A549 (cell line): ENCODE measurements around the gene IFIT1. TPM values are rescaled to one million over a fixed set of nuclear protein-coding genes. Genes with fewer than 3 reads are reported as not detected.

Source experiments
- ATAC-seq, 2 experiments: fragments of 200-7000 bp in 1 of 2; fragments of >200 bp in 1 of 2; cut with Nextera tagmentation in 1 of 2; cut with Tn5 transposase in 1 of 2; 3 replicates each; pipeline versions ENCODE4 v1.8.0 to v1.9.1; 2018 to 2020; ENCODE audit warnings: mild to moderate bottlenecking in 1 of 2, moderate library complexity in 1 of 2
- CTCF ChIA-PET: fragments of 300-600 bp; sonication (Branson Sonifier 250); formaldehyde crosslinking; extraction: SDS; loops from one replicate; lab custom pipeline; 2021; ENCODE audit warnings: antibody characterized with exemption, inconsistent platforms; lab: Yijun Ruan, JAX
- POLR2A ChIA-PET: fragments of 350-600 bp; formaldehyde crosslinking; extraction: SDS; loops from one replicate; lab custom pipeline; 2021; ENCODE audit warnings: antibody characterized with exemption, inconsistent platforms; lab: Yijun Ruan, JAX
- DNase-seq, 2 experiments: peaks; one replicate each; pipeline versions ENCODE4 v3.0.0 to v3.0.0-alpha.2; 2011 to 2016; ENCODE audit warnings: low read depth in 1 of 2, low spot score in 1 of 2
- FAIRE-seq: peaks from 2 replicates; lab custom pipeline; 2011; peaks lifted over from hg19 to GRCh38; lab: Jason Lieb, UNC
- H3K27ac ChIP-seq, 2 experiments: fragments of >200 bp; sonication (Bioruptor Twin); formaldehyde crosslinking; 3 replicates each; pipeline ENCODE4 v1.5.1; 2016 to 2017
- H3K4me1 ChIP-seq: fragments of >200 bp; sonication (Bioruptor Twin); formaldehyde crosslinking; 3 replicates; pipeline ENCODE4 v1.6.1; 2016
- H3K4me2 ChIP-seq: fragments of >200 bp; sonication (Bioruptor Twin); formaldehyde crosslinking; 3 replicates; pipeline ENCODE4 v1.6.1; 2016
- H3K4me3 ChIP-seq: fragments of >200 bp; sonication (Bioruptor Twin); formaldehyde crosslinking; 3 replicates; pipeline ENCODE4 v1.5.1; 2016
- H3K9me3 ChIP-seq: fragments of >200 bp; sonication (Bioruptor Twin); formaldehyde crosslinking; 3 replicates; pipeline ENCODE4 v1.6.1; 2016
- CBX2 ChIP-seq: fragments of 200-600 bp; sonication (generic); IDR thresholded peaks from 2 replicates; pipeline ENCODE4 v1.6.1; 2016; ENCODE audit warnings: low read depth, mild to moderate bottlenecking, borderline replicate concordance
- EHMT2 ChIP-seq: fragments of 200-600 bp; sonication (generic); IDR thresholded peaks from 2 replicates; pipeline ENCODE4 v1.6.1; 2016; ENCODE audit warnings: antibody characterized with exemption, low read depth, mild to moderate bottlenecking, moderate library complexity
- FOSB ChIP-seq: fragments of 250-450 bp; sonication (Bioruptor Pico); IDR thresholded peaks from 2 replicates; pipeline ENCODE4 v1.5.0; 2020; ENCODE audit warnings: mild to moderate bottlenecking, moderate library complexity
- HEYL ChIP-seq: fragments of 250-450 bp; sonication (Bioruptor Pico); IDR thresholded peaks from 2 replicates; pipeline ENCODE4 v1.8.0; 2021; ENCODE audit warnings: mild to moderate bottlenecking, moderate library complexity
- JUN ChIP-seq, 2 experiments: fragments of >200 bp; sonication (Bioruptor Twin); formaldehyde crosslinking; IDR thresholded peaks; 2 replicates in 1 of 2; 3 replicates in 1 of 2; pipeline ENCODE4 v1.6.1; 2016 to 2017
- MAFK ChIP-seq: fragments of 450-650 bp; IDR thresholded peaks from 2 replicates; pipeline ENCODE4 v1.6.1; 2014; ENCODE audit not compliant: partially characterized antibody
- MAZ ChIP-seq: fragments of 150-350 bp; IDR thresholded peaks from 2 replicates; pipeline ENCODE4 v1.6.1; 2014; ENCODE audit warnings: antibody characterized with exemption, low read depth, low read length, borderline replicate concordance
- MYC ChIP-seq: IDR thresholded peaks from 2 replicates; pipeline ENCODE4 v1.6.1; 2012; ENCODE audit warnings: mild to moderate bottlenecking, inconsistent platforms, low read length, improper control_type of control experiment, borderline replicate concordance
- NR3C1 ChIP-seq: fragments of >200 bp; sonication (Bioruptor Twin); formaldehyde crosslinking; IDR thresholded peaks from 3 replicates; pipeline ENCODE4 v1.6.1; 2017
- POLR2A ChIP-seq: IDR thresholded peaks from 2 replicates; pipeline ENCODE4 v1.6.1; 2012; ENCODE audit warnings: mild to moderate bottlenecking, low read length
- RAD21 ChIP-seq, 2 experiments: fragments of >200 bp in 1 of 2; sonication (Bioruptor Twin) in 1 of 2; formaldehyde crosslinking in 1 of 2; IDR thresholded peaks in 1 of 2; conservative IDR thresholded peaks in 1 of 2; 2 replicates in 1 of 2; 3 replicates in 1 of 2; pipeline ENCODE4 v1.6.1; 2012 to 2018; ENCODE audit warnings: inconsistent platforms in 1 of 2
- RCOR1 ChIP-seq: fragments of 150-350 bp; IDR thresholded peaks from 2 replicates; pipeline ENCODE4 v1.6.1; 2014; ENCODE audit warnings: antibody characterized with exemption, low read length, low read depth
- RNF2 ChIP-seq: fragments of 200-600 bp; sonication (generic); IDR thresholded peaks from 2 replicates; pipeline ENCODE4 v1.6.1; 2016; ENCODE audit warnings: low read depth, mild to moderate bottlenecking, antibody characterized with exemption, moderate library complexity, borderline replicate concordance
- TP53 ChIP-seq: fragments of 250-450 bp; sonication (Bioruptor Pico); IDR thresholded peaks from 2 replicates; pipeline ENCODE4 v1.5.0; 2021; ENCODE audit warnings: mild to moderate bottlenecking, moderate library complexity
- ZC3H11A ChIP-seq: fragments of 450-650 bp; IDR thresholded peaks from 2 replicates; pipeline ENCODE4 v1.6.1; 2014; ENCODE audit warnings: antibody characterized with exemption, mild to moderate bottlenecking
- ZFP36 ChIP-seq: fragments of 450-650 bp; IDR thresholded peaks from 2 replicates; pipeline ENCODE4 v1.6.1; 2014; ENCODE audit warnings: borderline replicate concordance; ENCODE audit not compliant: partially characterized antibody
- ZNF302 ChIP-seq: fragments of 250-450 bp; sonication (Bioruptor Pico); IDR thresholded peaks from 2 replicates; pipeline ENCODE4 v1.9.0; 2021; ENCODE audit warnings: inconsistent platforms, mild to moderate bottlenecking, moderate library complexity
- WGBS: methylation state at CpG from one replicate; pipeline ENCODE4 v1.1.6; 2017; ENCODE audit errors: missing lambda C conversion rate; 5-methylcytosine and 5-hydroxymethylcytosine counted together
- polyA minus RNA-seq: library from RNA; depleted of rRNA, polyadenylated mRNA; stranded (reverse); fragments of >200 nt; gene quantifications from 2 replicates; pipeline ENCODE4 v1.2.3, GENCODE V29; 2011; rRNA and poly(A)+ RNA removed
- polyA plus RNA-seq, 4 experiments: library from polyadenylated mRNA; depleted of rRNA in 3 of 4; stranded (reverse); fragments of >200 nt; fragmentation: RNase III in 1 of 4; extraction: RNeasy Plus Mini Kit Qiagen cat#74134 plus additional on column Dnase treatment in 1 of 4; gene quantifications; 2 replicates in 3 of 4; 3 replicates in 1 of 4; pipeline ENCODE4 v1.2.3, GENCODE V29; 2011 to 2017
- TF ChIP-seq, protein P1 (sequence below): IDR thresholded peaks from 2 replicates; pipeline ENCODE4 v1.6.1; 2012
- TF ChIP-seq, protein P2 (sequence below): fragments of >200 bp; sonication (Bioruptor Twin); formaldehyde crosslinking; IDR thresholded peaks from 2 replicates; pipeline ENCODE4 v1.6.1; 2016
- TF ChIP-seq, protein P3 (sequence below): fragments of >200 bp; sonication (Bioruptor Twin); formaldehyde crosslinking; IDR thresholded peaks from 3 replicates; pipeline ENCODE4 v1.5.1; 2016
- TF ChIP-seq, protein P4 (sequence below): fragments of 150-350 bp; IDR thresholded peaks from 2 replicates; pipeline ENCODE4 v1.6.1; 2014; ENCODE audit warnings: low read depth, mild to moderate bottlenecking, low read length
- TF ChIP-seq, protein P5 (sequence below): fragments of 200-600 bp; sonication (generic); IDR thresholded peaks from 2 replicates; pipeline ENCODE4 v1.6.1; 2016; ENCODE audit warnings: antibody characterized with exemption, mild to moderate bottlenecking, moderate library complexity

IFIT1 gene, protein sequence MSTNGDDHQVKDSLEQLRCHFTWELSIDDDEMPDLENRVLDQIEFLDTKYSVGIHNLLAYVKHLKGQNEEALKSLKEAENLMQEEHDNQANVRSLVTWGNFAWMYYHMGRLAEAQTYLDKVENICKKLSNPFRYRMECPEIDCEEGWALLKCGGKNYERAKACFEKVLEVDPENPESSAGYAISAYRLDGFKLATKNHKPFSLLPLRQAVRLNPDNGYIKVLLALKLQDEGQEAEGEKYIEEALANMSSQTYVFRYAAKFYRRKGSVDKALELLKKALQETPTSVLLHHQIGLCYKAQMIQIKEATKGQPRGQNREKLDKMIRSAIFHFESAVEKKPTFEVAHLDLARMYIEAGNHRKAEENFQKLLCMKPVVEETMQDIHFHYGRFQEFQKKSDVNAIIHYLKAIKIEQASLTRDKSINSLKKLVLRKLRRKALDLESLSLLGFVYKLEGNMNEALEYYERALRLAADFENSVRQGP
- polyA plus RNA-seq (2011; rRNA removed), result 2.0 and 2.5 TPM in 2 replicates
- polyA plus RNA-seq (2012; cell fraction: cytosol; rRNA removed), result 0.40 and 0.52 TPM in 2 replicates
- 0.14 and 0.24 TPM in 2 replicates for polyA plus RNA-seq (2012; cell fraction: nucleus; rRNA removed)
- polyA plus RNA-seq (2017; fragmentation: RNase III; extraction: RNeasy Plus Mini Kit Qiagen cat#74134 plus additional on column Dnase treatment), result 2.1 to 3.7 TPM (median 2.8 TPM) in 3 replicates
- polyA minus RNA-seq, result 0.17 and 0.29 TPM in 2 replicates

DNA sequence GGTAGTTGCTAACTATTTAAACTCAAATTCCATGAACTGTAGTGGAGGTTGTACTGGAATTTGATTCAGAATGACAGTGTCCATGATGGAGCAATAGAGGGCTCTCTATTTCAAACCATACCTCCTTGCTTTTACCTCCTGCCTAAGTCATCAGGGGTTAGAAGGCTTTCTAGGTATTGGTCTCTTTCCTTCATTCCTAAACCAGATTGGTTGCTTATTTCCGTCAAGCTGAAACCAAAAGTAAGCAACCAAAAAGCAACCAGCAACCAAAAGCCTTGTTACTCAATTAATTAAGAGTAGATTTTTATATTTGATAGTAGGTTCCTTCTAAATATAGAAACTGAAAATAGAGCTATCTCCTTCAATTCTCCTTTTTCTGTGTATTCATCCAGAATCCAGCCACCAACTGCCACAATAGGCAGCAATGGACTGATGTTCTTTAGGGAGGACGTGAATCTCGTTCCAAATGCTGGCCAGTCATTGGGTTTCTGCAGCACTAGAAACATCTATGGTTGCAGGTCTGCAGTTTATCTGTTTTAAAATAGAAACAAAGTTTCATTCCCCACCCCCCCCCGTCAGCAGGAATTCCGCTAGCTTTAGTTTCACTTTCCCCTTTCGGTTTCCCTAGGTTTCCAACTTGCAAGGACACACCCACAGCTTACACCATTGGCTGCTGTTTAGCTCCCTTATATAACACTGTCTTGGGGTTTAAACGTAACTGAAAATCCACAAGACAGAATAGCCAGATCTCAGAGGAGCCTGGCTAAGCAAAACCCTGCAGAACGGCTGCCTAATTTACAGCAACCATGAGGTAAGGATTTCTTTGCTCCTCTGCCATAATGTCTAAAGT lies at the start of gene IFIT1:
Gene IFIT1 (plus strand): TSS at position 717 of the 850 bp plus-strand sequence. CDS start 90 bp downstream, at position 807.
- peak; percentile 94 to 96 for ATAC-seq
- peaks cover 14% of the 10 kb centered on the region for H3K4me1 ChIP-seq
- CTCF ChIA-PET, result interaction anchor here (0.7 to 1.8 kb wide), 12 partner anchors 11 to 461 kb away, joined by 3 to 9 read pairs (median 3); partner anchors contain the start of genes IFIT1B and IFIT3
- H3K4me2 ChIP-seq, result peak within 1 kb of the TSS; percentile 87
- peak within 1 kb of the TSS; percentile 62 for H3K4me3 ChIP-seq
- 5% methylated on average over 7 of the region's 8 CpGs for WGBS
- TF ChIP-seq MYC (no peak), NR3C1 (no peak), TP53 (CRISPR knock-in tag) (no peak), FOSB (CRISPR knock-in tag) (no peak), ZC3H11A (no peak), MAFK (no peak), RAD21 (conservative IDR thresholded peaks at IDR 0.05 in 1 of 2, IDR thresholded peaks at IDR 0.05 in 1 of 2) (peak; percentile 17 to 22; a peak in 2 of 5 replicates), RCOR1 (no peak), ZFP36 (no peak)
- TF ChIP-seq, protein P1, sequence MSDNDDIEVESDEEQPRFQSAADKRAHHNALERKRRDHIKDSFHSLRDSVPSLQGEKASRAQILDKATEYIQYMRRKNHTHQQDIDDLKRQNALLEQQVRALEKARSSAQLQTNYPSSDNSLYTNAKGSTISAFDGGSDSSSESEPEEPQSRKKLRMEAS, result 0 out of 2 replicates have a peak, but pooled peaks have one; percentile 10
- TF ChIP-seq, protein P2, sequence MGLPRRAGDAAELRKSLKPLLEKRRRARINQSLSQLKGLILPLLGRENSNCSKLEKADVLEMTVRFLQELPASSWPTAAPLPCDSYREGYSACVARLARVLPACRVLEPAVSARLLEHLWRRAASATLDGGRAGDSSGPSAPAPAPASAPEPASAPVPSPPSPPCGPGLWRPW, result no peak
- TF ChIP-seq, protein P3, sequence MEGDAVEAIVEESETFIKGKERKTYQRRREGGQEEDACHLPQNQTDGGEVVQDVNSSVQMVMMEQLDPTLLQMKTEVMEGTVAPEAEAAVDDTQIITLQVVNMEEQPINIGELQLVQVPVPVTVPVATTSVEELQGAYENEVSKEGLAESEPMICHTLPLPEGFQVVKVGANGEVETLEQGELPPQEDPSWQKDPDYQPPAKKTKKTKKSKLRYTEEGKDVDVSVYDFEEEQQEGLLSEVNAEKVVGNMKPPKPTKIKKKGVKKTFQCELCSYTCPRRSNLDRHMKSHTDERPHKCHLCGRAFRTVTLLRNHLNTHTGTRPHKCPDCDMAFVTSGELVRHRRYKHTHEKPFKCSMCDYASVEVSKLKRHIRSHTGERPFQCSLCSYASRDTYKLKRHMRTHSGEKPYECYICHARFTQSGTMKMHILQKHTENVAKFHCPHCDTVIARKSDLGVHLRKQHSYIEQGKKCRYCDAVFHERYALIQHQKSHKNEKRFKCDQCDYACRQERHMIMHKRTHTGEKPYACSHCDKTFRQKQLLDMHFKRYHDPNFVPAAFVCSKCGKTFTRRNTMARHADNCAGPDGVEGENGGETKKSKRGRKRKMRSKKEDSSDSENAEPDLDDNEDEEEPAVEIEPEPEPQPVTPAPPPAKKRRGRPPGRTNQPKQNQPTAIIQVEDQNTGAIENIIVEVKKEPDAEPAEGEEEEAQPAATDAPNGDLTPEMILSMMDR, result peak; percentile 33; the same call in 2 of the 3 replicates
- TF ChIP-seq, protein P4, sequence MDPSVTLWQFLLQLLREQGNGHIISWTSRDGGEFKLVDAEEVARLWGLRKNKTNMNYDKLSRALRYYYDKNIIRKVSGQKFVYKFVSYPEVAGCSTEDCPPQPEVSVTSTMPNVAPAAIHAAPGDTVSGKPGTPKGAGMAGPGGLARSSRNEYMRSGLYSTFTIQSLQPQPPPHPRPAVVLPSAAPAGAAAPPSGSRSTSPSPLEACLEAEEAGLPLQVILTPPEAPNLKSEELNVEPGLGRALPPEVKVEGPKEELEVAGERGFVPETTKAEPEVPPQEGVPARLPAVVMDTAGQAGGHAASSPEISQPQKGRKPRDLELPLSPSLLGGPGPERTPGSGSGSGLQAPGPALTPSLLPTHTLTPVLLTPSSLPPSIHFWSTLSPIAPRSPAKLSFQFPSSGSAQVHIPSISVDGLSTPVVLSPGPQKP, result no peak
- POLR2A ChIA-PET, result interaction anchor here (0.5 to 2.2 kb wide), 6 partner anchors 19 to 123 kb away, joined by 3 to 8 read pairs (median 4); partner anchors contain the start of genes IFIT3 and IFIT5
- no peak for FAIRE-seq
- H3K27ac ChIP-seq, result peak within 1 kb of the TSS; percentile 80 to 90
- peak; percentile 73 to 81 for DNase-seq
- H3K9me3 ChIP-seq, result no peaks in the 10 kb centered on the region

DNA sequence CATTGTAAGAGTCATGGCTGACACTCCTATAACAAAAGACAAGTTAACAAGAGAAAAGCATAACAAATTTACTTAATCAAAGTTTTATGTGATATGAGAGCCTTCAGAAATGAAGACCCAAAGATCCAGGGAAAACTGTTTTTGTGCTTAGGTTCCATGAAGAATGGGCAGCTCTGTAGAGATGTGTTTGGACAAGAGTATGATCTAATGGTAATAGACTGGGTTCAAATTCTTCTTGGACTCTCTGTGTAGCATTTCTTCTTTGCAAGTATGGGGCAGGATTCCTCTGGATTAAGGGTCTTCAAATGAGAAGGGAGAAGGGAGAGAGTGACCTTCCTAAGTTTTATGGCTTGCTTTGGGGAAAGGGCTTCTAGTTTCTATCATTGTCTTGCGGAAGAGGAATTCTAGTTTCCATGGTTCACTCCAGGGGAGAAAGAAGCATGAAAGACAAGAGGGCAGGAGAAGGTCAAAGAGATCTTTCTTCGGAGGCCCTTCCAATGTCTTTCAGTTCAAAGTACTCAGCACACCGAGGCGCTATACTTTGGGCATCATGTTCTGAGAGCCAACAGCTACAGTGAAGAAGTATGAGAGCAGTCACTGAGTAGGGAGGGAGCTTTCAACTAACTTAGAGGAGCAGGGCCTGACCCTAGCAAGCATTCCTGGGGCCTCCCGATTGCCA lies 49.2 kb upstream of the IFIT1 start:
- ChIA-PET CTCF (interaction anchor here (0.6 to 1.3 kb wide), 3 partner anchors 11 to 26 kb away, joined by 3 read pairs; no protein-coding TSS in a partner anchor), POLR2A (interaction anchor here (1.8 kb wide), 1 partner anchor 15 kb away, joined by 5 read pairs; the partner anchor contains the start of gene IFIT3)
- peak overlapping the region; percentile 51 for H3K4me2 ChIP-seq
- H3K4me3 ChIP-seq, result no peak overlapping the region
- 78% methylated on average over 5 of the region's 5 CpGs for WGBS
- H3K27ac ChIP-seq, result peak overlapping the region; percentile 5 to 45; a peak in 4 of 6 replicates
- ATAC-seq (no peak), DNase-seq (no peak), FAIRE-seq (no peak)
- H3K4me1 ChIP-seq, result peaks cover 28% of the 10 kb centered on the region
- no peaks in the 10 kb centered on the region for H3K9me3 ChIP-seq
- TF ChIP-seq RNF2 (no peak), ZNF302 (CRISPR knock-in tag) (no peak), POLR2A (no peak), MYC (no peak), EHMT2 (no peak), JUN (IDR thresholded peaks at IDR 0.05) (no peak), HEYL (CRISPR knock-in tag) (no peak), ZC3H11A (no peak), MAZ (no peak), CBX2 (no peak)
- TF ChIP-seq, protein P5, sequence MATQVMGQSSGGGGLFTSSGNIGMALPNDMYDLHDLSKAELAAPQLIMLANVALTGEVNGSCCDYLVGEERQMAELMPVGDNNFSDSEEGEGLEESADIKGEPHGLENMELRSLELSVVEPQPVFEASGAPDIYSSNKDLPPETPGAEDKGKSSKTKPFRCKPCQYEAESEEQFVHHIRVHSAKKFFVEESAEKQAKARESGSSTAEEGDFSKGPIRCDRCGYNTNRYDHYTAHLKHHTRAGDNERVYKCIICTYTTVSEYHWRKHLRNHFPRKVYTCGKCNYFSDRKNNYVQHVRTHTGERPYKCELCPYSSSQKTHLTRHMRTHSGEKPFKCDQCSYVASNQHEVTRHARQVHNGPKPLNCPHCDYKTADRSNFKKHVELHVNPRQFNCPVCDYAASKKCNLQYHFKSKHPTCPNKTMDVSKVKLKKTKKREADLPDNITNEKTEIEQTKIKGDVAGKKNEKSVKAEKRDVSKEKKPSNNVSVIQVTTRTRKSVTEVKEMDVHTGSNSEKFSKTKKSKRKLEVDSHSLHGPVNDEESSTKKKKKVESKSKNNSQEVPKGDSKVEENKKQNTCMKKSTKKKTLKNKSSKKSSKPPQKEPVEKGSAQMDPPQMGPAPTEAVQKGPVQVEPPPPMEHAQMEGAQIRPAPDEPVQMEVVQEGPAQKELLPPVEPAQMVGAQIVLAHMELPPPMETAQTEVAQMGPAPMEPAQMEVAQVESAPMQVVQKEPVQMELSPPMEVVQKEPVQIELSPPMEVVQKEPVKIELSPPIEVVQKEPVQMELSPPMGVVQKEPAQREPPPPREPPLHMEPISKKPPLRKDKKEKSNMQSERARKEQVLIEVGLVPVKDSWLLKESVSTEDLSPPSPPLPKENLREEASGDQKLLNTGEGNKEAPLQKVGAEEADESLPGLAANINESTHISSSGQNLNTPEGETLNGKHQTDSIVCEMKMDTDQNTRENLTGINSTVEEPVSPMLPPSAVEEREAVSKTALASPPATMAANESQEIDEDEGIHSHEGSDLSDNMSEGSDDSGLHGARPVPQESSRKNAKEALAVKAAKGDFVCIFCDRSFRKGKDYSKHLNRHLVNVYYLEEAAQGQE, result no peak
- TF ChIP-seq, protein P2, result no peak
